ENCODE data around the gene GOLGA3. TPM values are rescaled to one million over a fixed set of nuclear protein-coding genes. Genes with fewer than 3 reads are reported as not detected.

The GOLGA3 gene
- total RNA-seq, 1 donor from 2014 or later = 33.4 TPM

Other genes with a start within 250 kb of the GOLGA3 start
- 0.93 and 1.7 TPM in 2 replicates for gene LRCOL1, start 218.3 kb downstream of the GOLGA3 start, total RNA-seq
- not detected in 2 replicates for gene P2RX2, start 210.1 kb downstream of the GOLGA3 start, total RNA-seq
- gene POLE, start 141.5 kb downstream of the GOLGA3 start, total RNA-seq = 168 and 174 TPM in 2 replicates
- gene PXMP2, start 141.3 kb downstream of the GOLGA3 start, total RNA-seq = 31.0 and 33.5 TPM in 2 replicates
- 61.5 and 61.8 TPM in 2 replicates for gene PGAM5, start 118.0 kb downstream of the GOLGA3 start, total RNA-seq
- gene ANKLE2, start 67.0 kb downstream of the GOLGA3 start, total RNA-seq = 93.4 and 100 TPM in 2 replicates
- gene CHFR, start 58.7 kb upstream of the GOLGA3 start, total RNA-seq = 39.0 and 39.9 TPM in 2 replicates
- gene ZNF605, start 127.4 kb upstream of the GOLGA3 start, total RNA-seq = 19.6 and 22.3 TPM in 2 replicates
- gene ZNF26, start 157.5 kb upstream of the GOLGA3 start, total RNA-seq = 12.9 and 13.5 TPM in 2 replicates
- 59.7 and 63.4 TPM in 2 replicates for gene ZNF84, start 208.6 kb upstream of the GOLGA3 start, total RNA-seq

Measured in neural crest cell (in vitro differentiated cells).